KMS-11 (cell line): ENCODE data around the gene CENPV.
"Not testable (repeated sequence)": the region's sequence is repeated elsewhere in the genome, so short reads cannot be mapped to it uniquely, and the experiment has no call there.

Experiments
- H2AFZ ChIP-seq: fragments of 200-600 bp; sonication (generic); 2 replicates; pipeline ENCODE4 v1.6.1; 2016; ENCODE audit warnings: antibody characterized with exemption, mixed run types, low read depth
- H3K27ac ChIP-seq: fragments of 200-600 bp; sonication (generic); 2 replicates; pipeline ENCODE4 v1.6.1; 2016; ENCODE audit warnings: mild to moderate bottlenecking, mixed run types
- H3K27me3 ChIP-seq: fragments of 200-600 bp; sonication (generic); 2 replicates; pipeline ENCODE4 v1.6.1; 2017; ENCODE audit warnings: mild to moderate bottlenecking, low read depth, mixed run types, moderate library complexity; ENCODE audit not compliant: insufficient read depth
- H3K36me3 ChIP-seq: fragments of 200-600 bp; sonication (generic); 2 replicates; pipeline ENCODE4 v1.6.1; 2017; ENCODE audit warnings: mild to moderate bottlenecking, mixed run types; ENCODE audit not compliant: insufficient read depth
- H3K4me1 ChIP-seq: fragments of 200-600 bp; sonication (generic); 2 replicates; pipeline ENCODE4 v1.6.1; 2016; ENCODE audit warnings: mild to moderate bottlenecking, low read depth, mixed run types; ENCODE audit not compliant: poor library complexity, severe bottlenecking
- H3K4me2 ChIP-seq: fragments of 200-600 bp; sonication (generic); 2 replicates; pipeline ENCODE4 v1.7.0; 2016; ENCODE audit warnings: mild to moderate bottlenecking, mixed run types
- H3K4me3 ChIP-seq: fragments of 200-600 bp; sonication (generic); IDR thresholded peaks from 2 replicates; pipeline ENCODE4 v1.6.1; 2017; ENCODE audit warnings: low read depth, low read length, mixed read lengths; ENCODE audit not compliant: insufficient read depth
- H3K79me2 ChIP-seq: fragments of 200-600 bp; sonication (generic); 2 replicates; pipeline ENCODE4 v1.6.1; 2016; ENCODE audit warnings: low read depth, mixed run types; ENCODE audit not compliant: insufficient read depth
- H3K9ac ChIP-seq: fragments of 200-600 bp; sonication (generic); 2 replicates; pipeline ENCODE4 v1.6.1; 2016; ENCODE audit warnings: mild to moderate bottlenecking, mixed run types
- H4K20me1 ChIP-seq: fragments of 200-600 bp; sonication (generic); 2 replicates; pipeline ENCODE4 v1.6.1; 2016; ENCODE audit warnings: mild to moderate bottlenecking, mixed run types; ENCODE audit not compliant: insufficient read depth
- CTCF ChIP-seq: fragments of 200-600 bp; sonication (generic); conservative IDR thresholded peaks from 2 replicates; pipeline ENCODE4 v1.6.1; 2017; ENCODE audit warnings: low read depth, mild to moderate bottlenecking, antibody characterized with exemption, low read length, moderate library complexity, mixed read lengths

The CENPV gene

GRCh38 chr17:16353317-16354174 is at the start of gene CENPV:
TSS of gene CENPV (minus strand) at chr17:16353469. CDS start at chr17:16353436, 33 bp downstream.
- H3K4me1 ChIP-seq = no peaks in the 10 kb centered on the region
- H3K4me2 ChIP-seq = no peak within 1 kb of the TSS
- H3K36me3 ChIP-seq = no peaks in the 10 kb centered on the region
- TF ChIP-seq CTCF = no peak
- H3K79me2 ChIP-seq = no peaks in the 10 kb centered on the region
- no peak within 1 kb of the TSS for H2AFZ ChIP-seq
- H3K4me3 ChIP-seq = no peak within 1 kb of the TSS
- H3K27me3 ChIP-seq = no peaks in the 10 kb centered on the region
- H4K20me1 ChIP-seq = no peaks in the 10 kb centered on the region
- H3K27ac ChIP-seq = no peak within 1 kb of the TSS
- H3K9ac ChIP-seq = no peak within 1 kb of the TSS

GRCh38 chr17:16398270-16399267 is 45.3 kb upstream of the CENPV start:
- Histone ChIP-seq H3K4me2 (no peak overlapping the region), H3K4me3 (no peak overlapping the region), H3K27me3 (no peaks in the 10 kb centered on the region), H4K20me1 (no peaks in the 10 kb centered on the region), H3K4me1 (no peaks in the 10 kb centered on the region), H3K9ac (no peak overlapping the region), H3K27ac (no peak overlapping the region), H3K79me2 (no peaks in the 10 kb centered on the region), H3K36me3 (no peaks in the 10 kb centered on the region), H2AFZ (no peak overlapping the region)
- TF ChIP-seq CTCF = no peak

GRCh38 chr17:16396693-16397092 is 43.4 kb upstream of the CENPV start:
- H3K4me3 ChIP-seq, H2AFZ ChIP-seq, H3K9ac ChIP-seq, H3K79me2 ChIP-seq, H3K4me1 ChIP-seq, H3K4me2 ChIP-seq, H3K27ac ChIP-seq, H4K20me1 ChIP-seq, H3K27me3 ChIP-seq, H3K36me3 ChIP-seq: not testable (repeated sequence)

GRCh38 chr17:16395887-16396286 is 42.6 kb upstream of the CENPV start:
- H3K9ac ChIP-seq, H3K36me3 ChIP-seq, H3K4me2 ChIP-seq, H3K4me3 ChIP-seq, H2AFZ ChIP-seq, H3K27me3 ChIP-seq, H4K20me1 ChIP-seq, H3K4me1 ChIP-seq, H3K27ac ChIP-seq, H3K79me2 ChIP-seq: not testable (repeated sequence)

GRCh38 chr17:16392491-16392890 is 39.2 kb upstream of the CENPV start:
- not testable (repeated sequence) for H3K27ac ChIP-seq, H3K4me3 ChIP-seq, H4K20me1 ChIP-seq, H3K9ac ChIP-seq, H3K36me3 ChIP-seq, H3K27me3 ChIP-seq, H3K79me2 ChIP-seq, H2AFZ ChIP-seq, H3K4me1 ChIP-seq, H3K4me2 ChIP-seq
